GM12864 (cell line): Measurements from ENCODE around the gene COL4A4.

Source experiments
- DNase-seq: peaks from one replicate; pipeline ENCODE4 v3.0.0-alpha.2; 2011; ENCODE audit warnings: low read depth
- H3K4me3 ChIP-seq: 2 replicates; pipeline ENCODE4 v1.5.1; 2011; ENCODE audit warnings: mild to moderate bottlenecking, low read depth, low read length, control low read depth
- TF ChIP-seq, protein P1 (sequence below): IDR thresholded peaks from 2 replicates; pipeline ENCODE4 v1.5.1; 2011; ENCODE audit warnings: low read depth, mild to moderate bottlenecking, moderate library complexity, low read length, control low read depth, inconsistent platforms; ENCODE audit errors: missing control alignments

The COL4A4 gene

DNA sequence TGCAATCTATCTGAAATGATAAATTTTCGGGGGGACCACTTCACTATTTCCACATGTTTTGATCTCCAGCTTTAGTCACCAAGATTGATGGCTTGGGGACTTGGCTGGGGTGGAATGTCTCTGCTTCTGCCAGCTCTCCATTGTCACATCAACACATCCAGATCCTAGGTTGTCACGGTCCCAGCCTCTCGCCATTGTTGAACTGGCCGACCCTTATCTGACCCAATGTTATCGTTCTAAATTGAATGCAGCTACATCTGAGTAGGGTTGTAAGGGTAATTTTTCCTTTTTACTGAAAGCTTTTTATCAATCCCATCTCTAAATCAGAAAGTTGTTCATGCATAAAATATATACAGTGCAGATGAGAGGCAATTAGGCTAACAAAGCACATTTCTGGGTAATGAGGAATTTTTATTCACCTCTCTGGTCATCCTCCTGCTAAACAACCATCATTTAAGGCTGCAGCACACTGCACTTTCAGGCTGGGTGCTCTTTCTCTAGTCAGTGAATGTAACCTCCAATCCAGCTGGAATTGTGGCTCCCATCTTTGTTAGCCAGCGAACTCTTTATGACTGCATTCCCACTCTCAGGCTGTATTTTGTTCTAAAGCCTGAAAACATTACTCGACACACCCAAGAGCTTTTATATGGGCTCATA, 128.2 kb downstream of the COL4A4 start:
- DNase-seq, result no peak
- TF ChIP-seq, protein P1, sequence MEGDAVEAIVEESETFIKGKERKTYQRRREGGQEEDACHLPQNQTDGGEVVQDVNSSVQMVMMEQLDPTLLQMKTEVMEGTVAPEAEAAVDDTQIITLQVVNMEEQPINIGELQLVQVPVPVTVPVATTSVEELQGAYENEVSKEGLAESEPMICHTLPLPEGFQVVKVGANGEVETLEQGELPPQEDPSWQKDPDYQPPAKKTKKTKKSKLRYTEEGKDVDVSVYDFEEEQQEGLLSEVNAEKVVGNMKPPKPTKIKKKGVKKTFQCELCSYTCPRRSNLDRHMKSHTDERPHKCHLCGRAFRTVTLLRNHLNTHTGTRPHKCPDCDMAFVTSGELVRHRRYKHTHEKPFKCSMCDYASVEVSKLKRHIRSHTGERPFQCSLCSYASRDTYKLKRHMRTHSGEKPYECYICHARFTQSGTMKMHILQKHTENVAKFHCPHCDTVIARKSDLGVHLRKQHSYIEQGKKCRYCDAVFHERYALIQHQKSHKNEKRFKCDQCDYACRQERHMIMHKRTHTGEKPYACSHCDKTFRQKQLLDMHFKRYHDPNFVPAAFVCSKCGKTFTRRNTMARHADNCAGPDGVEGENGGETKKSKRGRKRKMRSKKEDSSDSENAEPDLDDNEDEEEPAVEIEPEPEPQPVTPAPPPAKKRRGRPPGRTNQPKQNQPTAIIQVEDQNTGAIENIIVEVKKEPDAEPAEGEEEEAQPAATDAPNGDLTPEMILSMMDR, result no peak
- H3K4me3 ChIP-seq, result no peak overlapping the region

DNA sequence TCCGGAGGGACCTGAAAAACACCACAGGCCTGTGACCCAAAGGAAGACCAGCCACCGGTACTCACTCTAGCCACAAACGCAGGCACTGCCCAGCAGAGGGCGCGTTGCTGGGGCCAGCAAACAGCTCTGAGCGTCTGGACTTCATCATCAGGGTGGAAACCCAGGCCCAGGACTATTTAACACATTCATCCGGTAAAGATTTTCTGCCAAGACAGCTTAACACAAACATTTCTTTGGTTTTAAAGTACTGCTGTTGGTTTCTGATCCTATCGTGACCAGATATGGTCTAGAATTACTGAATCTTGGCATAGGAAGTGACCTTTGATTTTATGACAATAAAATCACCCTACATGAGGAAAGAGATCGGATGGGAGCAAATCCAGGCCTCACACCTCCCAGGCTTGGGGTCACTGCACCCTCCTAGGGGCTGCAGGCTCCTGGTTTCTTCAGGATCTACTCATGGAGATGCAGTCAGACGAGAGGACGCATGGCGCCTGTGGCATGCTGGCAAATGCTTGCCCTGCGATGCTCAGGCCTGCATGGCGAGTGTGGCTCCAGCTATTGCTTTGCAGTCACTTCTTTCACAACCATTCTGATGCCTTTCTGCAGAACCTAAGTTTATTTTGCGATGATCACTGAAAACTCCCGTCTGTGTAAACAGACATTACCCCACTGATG, 130.4 kb downstream of the COL4A4 start:
- TF ChIP-seq, protein P1, result peak; percentile 77
- H3K4me3 ChIP-seq, result no peak overlapping the region
- DNase-seq, result peak; percentile 3

DNA sequence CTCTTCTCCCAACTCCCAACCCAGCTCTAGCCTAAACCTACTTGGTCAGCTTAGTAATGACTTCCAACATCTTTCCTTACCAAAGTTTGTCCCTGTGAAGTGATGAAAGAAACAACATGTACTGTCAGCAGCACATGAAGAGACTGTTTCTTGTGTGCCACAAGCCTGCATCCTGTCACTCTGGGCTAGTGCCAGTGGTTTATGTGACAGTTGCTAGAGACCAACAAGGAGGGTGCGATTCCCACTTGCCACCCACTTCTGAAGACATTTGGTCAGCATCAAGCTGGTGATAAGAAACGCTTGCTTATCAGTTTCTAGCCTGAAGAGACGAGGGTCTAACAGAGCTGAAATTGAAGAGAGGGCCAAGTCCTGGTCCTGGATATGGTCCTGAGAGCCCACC, 132.6 kb downstream of the COL4A4 start:
- TF ChIP-seq, protein P1, result no peak
- no peak overlapping the region for H3K4me3 ChIP-seq
- DNase-seq, result no peak

DNA sequence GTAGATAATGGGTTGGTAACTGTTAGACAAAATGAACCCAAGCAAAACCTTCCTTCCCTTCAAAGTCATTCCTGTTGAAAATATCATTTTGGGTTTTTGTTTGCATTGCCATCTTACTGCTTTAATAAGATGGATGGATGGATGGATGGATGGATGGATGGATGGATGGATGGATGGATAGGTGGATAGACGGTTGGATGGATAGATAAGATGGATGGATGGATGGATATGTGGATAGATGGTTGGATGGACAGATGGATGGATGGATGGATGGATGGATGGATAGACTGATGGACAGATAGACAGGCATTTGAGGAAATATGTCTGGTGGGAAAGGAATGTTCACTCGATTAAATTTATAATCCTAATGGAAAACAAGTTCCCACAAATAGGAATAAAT, 133.2 kb downstream of the COL4A4 start:
- no peak for DNase-seq
- TF ChIP-seq, protein P1, result no peak
- no peak overlapping the region for H3K4me3 ChIP-seq

DNA sequence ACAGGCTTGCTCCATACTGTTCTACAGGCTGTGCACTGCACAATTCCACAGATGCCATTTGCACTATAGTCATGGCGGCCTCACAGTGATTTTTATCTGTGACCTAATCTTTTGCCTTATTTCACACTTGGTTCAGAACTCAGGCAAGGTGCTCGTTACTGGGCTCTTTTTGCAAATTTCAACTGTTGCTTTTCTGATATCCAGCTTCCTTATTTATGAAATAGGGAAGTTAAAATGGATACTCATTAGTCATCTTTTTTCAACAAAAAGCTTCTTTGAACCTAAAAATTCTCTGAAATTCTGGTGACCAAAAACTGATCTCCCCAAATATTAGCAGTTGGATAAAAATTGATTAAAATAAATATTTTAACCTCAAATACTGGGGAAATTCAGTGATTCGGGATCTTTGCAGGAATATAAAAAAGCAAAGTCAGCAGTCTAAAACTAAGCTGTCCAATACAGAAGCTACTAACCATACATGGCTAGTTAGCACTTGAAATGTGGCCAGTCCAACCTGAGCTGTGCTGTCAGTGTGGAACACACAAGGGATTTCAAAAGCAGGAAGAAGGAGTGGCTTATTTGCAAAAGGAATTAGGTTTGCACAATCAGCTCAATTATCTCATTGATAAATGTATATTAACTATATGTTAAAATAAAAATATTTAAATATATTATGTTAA, 134.4 kb downstream of the COL4A4 start:
- no peak for DNase-seq
- TF ChIP-seq, protein P1, result no peak
- H3K4me3 ChIP-seq, result no peak overlapping the region

DNA sequence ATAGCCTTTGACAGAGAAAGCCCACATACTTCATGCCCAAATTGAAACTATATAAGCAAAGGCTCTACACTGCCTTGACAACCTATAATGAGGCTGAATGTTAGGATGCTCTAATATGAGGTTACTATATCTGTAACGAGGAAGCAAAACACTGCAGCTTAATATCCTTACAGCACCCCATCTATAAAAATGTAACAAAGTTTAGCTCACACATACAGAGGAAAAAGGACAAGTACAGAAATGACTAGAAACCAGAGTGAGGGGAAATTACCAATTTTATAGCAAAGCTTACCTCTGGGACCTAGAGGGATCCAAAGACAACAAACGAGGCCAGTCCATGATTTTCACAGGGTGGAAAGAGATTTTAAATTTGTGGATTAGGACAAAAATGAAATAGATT, 138.5 kb downstream of the COL4A4 start:
- TF ChIP-seq, protein P1, result no peak
- no peak for DNase-seq
- no peak overlapping the region for H3K4me3 ChIP-seq
